ENCODE results near the gene CRLF2. TPM values are rescaled to one million over a fixed set of nuclear protein-coding genes. Genes with fewer than 3 reads are reported as not detected.
A peak's percentile ranks its signal among the peaks of the same experiment; 100 is the strongest.
"Not testable (repeated sequence)": the region's sequence is repeated elsewhere in the genome, so short reads cannot be mapped to it uniquely, and the experiment has no call there.

CRLF2 gene, protein sequence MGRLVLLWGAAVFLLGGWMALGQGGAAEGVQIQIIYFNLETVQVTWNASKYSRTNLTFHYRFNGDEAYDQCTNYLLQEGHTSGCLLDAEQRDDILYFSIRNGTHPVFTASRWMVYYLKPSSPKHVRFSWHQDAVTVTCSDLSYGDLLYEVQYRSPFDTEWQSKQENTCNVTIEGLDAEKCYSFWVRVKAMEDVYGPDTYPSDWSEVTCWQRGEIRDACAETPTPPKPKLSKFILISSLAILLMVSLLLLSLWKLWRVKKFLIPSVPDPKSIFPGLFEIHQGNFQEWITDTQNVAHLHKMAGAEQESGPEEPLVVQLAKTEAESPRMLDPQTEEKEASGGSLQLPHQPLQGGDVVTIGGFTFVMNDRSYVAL
- total RNA-seq (2021) (0.11 TPM in 1 of 3 replicates, not detected in the others), Bru-seq, nascent RNA (percentile 2 among the genes with signal in this experiment)
- long read RNA-seq, experiment 1, result 0 reads
- long read RNA-seq, experiment 2, result 0 reads
- long read RNA-seq, experiment 3, result 0 reads

DNA sequence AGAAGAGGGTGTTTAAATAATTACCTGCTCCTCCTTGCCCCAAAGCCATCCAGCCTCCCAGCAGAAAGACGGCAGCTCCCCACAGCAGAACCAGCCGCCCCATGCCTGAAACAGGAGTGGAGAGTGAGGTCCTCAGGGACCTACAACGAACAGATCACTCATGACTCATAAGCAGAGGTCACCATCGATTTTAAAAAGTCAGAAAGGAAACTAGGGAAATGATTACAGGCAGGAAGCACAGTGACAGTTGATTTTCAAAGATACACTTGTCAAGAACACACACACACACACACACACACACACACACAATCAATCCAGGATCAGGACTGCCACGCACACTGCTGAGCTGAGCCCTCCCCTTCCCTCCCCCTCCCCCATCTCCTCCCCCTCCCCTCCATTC is at the start of gene CRLF2:
CRLF2 (minus strand) TSS at position 118 of the 400 bp plus-strand sequence; CDS start at position 103, 15 bp downstream.
- H3K4me1 Mint-ChIP-seq, result peaks cover 7% of the 10 kb centered on the region
- CTCF ChIA-PET, result no interaction called here
- no peaks in the 10 kb centered on the region for H3K36me3 Mint-ChIP-seq
- no peaks in the 10 kb centered on the region for H3K27me3 Mint-ChIP-seq (ENCODE audit: low read depth)
- DNase-seq (ENCODE audit: low spot score) (no peak), ATAC-seq (no peak)
- no peak within 1 kb of the TSS for H3K4me3 Mint-ChIP-seq
- H3K27ac Mint-ChIP-seq, result no peak within 1 kb of the TSS
- TF ChIP-seq, protein P1, sequence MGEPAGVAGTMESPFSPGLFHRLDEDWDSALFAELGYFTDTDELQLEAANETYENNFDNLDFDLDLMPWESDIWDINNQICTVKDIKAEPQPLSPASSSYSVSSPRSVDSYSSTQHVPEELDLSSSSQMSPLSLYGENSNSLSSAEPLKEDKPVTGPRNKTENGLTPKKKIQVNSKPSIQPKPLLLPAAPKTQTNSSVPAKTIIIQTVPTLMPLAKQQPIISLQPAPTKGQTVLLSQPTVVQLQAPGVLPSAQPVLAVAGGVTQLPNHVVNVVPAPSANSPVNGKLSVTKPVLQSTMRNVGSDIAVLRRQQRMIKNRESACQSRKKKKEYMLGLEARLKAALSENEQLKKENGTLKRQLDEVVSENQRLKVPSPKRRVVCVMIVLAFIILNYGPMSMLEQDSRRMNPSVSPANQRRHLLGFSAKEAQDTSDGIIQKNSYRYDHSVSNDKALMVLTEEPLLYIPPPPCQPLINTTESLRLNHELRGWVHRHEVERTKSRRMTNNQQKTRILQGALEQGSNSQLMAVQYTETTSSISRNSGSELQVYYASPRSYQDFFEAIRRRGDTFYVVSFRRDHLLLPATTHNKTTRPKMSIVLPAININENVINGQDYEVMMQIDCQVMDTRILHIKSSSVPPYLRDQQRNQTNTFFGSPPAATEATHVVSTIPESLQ (CRISPR knock-in tag; IDR thresholded peaks at IDR 0.05), result no peak
- no peak for TF ChIP-seq HMGA2 (CRISPR knock-in tag; IDR thresholded peaks at IDR 0.05)
- no peak for TF ChIP-seq ESRRA (CRISPR knock-in tag; IDR thresholded peaks at IDR 0.05; ENCODE audit: borderline replicate concordance)
- no peak for TF ChIP-seq ZNF423 (CRISPR knock-in tag; IDR thresholded peaks at IDR 0.05)
- TF ChIP-seq ZNF317 (CRISPR knock-in tag; IDR thresholded peaks at IDR 0.05; ENCODE audit: borderline replicate concordance, low read depth), result no peak
- no peak for TF ChIP-seq JUN (CRISPR knock-in tag; IDR thresholded peaks at IDR 0.05)
- TF ChIP-seq, protein P2, sequence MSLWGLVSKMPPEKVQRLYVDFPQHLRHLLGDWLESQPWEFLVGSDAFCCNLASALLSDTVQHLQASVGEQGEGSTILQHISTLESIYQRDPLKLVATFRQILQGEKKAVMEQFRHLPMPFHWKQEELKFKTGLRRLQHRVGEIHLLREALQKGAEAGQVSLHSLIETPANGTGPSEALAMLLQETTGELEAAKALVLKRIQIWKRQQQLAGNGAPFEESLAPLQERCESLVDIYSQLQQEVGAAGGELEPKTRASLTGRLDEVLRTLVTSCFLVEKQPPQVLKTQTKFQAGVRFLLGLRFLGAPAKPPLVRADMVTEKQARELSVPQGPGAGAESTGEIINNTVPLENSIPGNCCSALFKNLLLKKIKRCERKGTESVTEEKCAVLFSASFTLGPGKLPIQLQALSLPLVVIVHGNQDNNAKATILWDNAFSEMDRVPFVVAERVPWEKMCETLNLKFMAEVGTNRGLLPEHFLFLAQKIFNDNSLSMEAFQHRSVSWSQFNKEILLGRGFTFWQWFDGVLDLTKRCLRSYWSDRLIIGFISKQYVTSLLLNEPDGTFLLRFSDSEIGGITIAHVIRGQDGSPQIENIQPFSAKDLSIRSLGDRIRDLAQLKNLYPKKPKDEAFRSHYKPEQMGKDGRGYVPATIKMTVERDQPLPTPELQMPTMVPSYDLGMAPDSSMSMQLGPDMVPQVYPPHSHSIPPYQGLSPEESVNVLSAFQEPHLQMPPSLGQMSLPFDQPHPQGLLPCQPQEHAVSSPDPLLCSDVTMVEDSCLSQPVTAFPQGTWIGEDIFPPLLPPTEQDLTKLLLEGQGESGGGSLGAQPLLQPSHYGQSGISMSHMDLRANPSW (CRISPR knock-in tag; conservative IDR thresholded peaks at IDR 0.05; ENCODE audit: low read depth), result no peak
- TF ChIP-seq, protein P3, sequence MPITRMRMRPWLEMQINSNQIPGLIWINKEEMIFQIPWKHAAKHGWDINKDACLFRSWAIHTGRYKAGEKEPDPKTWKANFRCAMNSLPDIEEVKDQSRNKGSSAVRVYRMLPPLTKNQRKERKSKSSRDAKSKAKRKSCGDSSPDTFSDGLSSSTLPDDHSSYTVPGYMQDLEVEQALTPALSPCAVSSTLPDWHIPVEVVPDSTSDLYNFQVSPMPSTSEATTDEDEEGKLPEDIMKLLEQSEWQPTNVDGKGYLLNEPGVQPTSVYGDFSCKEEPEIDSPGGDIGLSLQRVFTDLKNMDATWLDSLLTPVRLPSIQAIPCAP (CRISPR knock-in tag; IDR thresholded peaks at IDR 0.05), result no peak
- TF ChIP-seq, protein P4, sequence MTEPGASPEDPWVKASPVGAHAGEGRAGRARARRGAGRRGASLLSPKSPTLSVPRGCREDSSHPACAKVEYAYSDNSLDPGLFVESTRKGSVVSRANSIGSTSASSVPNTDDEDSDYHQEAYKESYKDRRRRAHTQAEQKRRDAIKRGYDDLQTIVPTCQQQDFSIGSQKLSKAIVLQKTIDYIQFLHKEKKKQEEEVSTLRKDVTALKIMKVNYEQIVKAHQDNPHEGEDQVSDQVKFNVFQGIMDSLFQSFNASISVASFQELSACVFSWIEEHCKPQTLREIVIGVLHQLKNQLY (CRISPR knock-in tag; IDR thresholded peaks at IDR 0.05), result no peak
- no peak for TF ChIP-seq GTF2I (CRISPR knock-in tag; conservative IDR thresholded peaks at IDR 0.05)
- TF ChIP-seq PRRX2 (CRISPR knock-in tag; IDR thresholded peaks at IDR 0.05), result no peak
- TF ChIP-seq, protein P5, sequence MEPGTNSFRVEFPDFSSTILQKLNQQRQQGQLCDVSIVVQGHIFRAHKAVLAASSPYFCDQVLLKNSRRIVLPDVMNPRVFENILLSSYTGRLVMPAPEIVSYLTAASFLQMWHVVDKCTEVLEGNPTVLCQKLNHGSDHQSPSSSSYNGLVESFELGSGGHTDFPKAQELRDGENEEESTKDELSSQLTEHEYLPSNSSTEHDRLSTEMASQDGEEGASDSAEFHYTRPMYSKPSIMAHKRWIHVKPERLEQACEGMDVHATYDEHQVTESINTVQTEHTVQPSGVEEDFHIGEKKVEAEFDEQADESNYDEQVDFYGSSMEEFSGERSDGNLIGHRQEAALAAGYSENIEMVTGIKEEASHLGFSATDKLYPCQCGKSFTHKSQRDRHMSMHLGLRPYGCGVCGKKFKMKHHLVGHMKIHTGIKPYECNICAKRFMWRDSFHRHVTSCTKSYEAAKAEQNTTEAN (CRISPR knock-in tag; IDR thresholded peaks at IDR 0.05), result no peak
- POLR2A ChIA-PET, result no interaction called here
- peaks cover 14% of the 10 kb centered on the region; the same call in 1 of the 2 replicates for H3K9me3 Mint-ChIP-seq

DNA sequence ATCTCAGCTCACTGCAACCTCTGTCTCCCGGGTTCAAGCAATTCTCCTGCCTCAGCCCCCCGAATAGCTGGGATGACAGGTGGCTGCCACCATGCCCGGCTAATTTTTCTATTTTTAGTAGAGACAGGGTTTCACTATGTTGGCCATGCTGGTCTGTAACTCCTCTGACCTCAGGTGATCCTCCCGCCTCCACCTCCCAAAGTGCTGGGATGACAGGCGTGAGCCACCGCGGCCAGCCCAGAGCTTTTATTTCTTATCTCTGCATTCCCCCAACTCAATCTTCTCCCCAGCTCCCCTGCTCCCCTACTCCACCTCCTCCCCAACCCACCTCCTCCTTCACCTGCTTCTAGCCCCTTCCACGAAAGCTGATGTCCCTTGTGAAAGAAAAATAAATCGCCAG is 49.3 kb upstream of the CRLF2 start:
- peaks cover 13% of the 10 kb centered on the region for H3K9me3 Mint-ChIP-seq
- H3K36me3 Mint-ChIP-seq, result peaks cover 34% of the 10 kb centered on the region
- CTCF ChIA-PET; H3K27me3 Mint-ChIP-seq (ENCODE audit: low read depth); H3K4me3 Mint-ChIP-seq; DNase-seq (ENCODE audit: low spot score); ATAC-seq; POLR2A ChIA-PET; H3K27ac Mint-ChIP-seq: not testable (repeated sequence)
- H3K4me1 Mint-ChIP-seq, result peaks cover 22% of the 10 kb centered on the region

DNA sequence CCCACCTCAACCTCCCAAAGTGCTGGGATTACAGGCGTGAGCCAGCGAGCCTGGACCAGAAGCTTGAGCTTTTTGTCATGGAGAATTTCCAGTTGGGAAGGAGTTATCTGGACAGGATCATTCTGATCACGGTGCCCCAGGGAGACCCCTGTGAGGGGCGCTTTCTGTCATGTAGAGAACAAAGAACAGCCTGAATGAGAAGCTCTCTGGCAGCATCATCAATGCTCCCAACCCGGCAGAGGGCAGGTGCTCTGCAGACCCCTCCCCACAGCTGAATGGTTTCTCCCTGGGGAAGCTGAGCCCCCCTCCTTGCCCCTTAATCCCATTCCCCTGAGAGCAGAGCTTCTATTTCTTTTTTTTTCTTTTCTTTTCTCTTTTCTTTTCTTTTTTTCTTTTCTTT is 48.8 kb upstream of the CRLF2 start:
- Mint-ChIP-seq H3K4me1 (peaks cover 22% of the 10 kb centered on the region), H3K9me3 (peaks cover 9% of the 10 kb centered on the region), H3K36me3 (peaks cover 31% of the 10 kb centered on the region), H3K27me3 (ENCODE audit: low read depth) (no peaks in the 10 kb centered on the region), H3K27ac (peak overlapping the region; percentile 63), H3K4me3 (no peak overlapping the region)
- POLR2A ChIA-PET, result no interaction called here
- ATAC-seq (peak; percentile 76), DNase-seq (ENCODE audit: low spot score) (no peak)
- TF ChIP-seq ZNF423 (CRISPR knock-in tag; IDR thresholded peaks at IDR 0.05), result peak; percentile 92
- no peak for TF ChIP-seq TCF7 (CRISPR knock-in tag; IDR thresholded peaks at IDR 0.05; ENCODE audit: low read depth)
- CTCF ChIA-PET, result no interaction called here
